Neural progenitor cell (in vitro differentiated cells): Measurements from ENCODE around the gene LRBA.

Experiments
- EZH2 ChIP-seq: fragments of 200-600 bp; sonication (generic); IDR thresholded peaks from 2 replicates; pipeline ENCODE4 v1.6.1; 2017; ENCODE audit warnings: antibody characterized with exemption, mild to moderate bottlenecking, moderate library complexity
- TF ChIP-seq, protein P1 (sequence below): fragments of 200-600 bp; sonication (generic); IDR thresholded peaks from 2 replicates; pipeline ENCODE4 v1.5.1; 2017; ENCODE audit warnings: antibody characterized with exemption, mild to moderate bottlenecking

DNA sequence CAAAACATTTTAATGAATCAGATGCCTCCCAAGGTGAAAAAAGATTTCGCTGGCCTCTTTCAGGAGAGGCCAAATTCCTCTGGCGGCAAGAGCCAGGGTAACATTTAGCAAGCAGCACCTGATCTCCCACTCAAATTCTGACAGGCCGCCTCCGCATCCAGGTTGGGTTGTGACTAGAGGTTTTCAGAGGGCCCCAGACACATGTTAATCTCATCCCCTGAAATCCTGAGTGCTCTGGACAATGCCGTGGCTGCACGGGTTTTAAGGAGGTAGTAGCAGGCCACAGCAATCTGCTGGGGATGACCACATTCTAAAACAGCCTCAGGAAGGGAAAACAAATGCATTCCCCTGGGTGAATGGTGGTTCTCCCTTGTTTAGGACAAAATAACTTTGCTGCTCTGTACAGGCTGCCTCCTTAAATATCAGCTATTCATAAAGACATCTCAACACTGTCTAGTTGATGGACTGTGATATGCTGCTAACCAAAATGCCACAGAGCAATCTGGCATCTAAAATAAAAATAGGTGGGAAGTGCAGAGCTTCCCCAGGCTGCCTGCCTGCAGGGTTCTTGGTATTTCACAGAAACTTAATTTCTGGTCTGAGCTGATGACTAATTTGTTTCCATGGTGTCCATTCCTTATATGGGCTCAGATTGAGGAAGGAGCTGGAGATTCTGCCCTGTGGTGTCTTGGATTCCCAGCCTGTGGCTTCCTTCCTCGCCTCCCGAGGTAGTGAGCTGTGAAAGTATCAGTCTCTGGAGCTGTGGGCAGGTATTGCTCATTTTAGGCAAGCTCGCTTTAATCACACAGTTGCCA is 734.8 kb downstream of the LRBA start:
- TF ChIP-seq, protein P1, sequence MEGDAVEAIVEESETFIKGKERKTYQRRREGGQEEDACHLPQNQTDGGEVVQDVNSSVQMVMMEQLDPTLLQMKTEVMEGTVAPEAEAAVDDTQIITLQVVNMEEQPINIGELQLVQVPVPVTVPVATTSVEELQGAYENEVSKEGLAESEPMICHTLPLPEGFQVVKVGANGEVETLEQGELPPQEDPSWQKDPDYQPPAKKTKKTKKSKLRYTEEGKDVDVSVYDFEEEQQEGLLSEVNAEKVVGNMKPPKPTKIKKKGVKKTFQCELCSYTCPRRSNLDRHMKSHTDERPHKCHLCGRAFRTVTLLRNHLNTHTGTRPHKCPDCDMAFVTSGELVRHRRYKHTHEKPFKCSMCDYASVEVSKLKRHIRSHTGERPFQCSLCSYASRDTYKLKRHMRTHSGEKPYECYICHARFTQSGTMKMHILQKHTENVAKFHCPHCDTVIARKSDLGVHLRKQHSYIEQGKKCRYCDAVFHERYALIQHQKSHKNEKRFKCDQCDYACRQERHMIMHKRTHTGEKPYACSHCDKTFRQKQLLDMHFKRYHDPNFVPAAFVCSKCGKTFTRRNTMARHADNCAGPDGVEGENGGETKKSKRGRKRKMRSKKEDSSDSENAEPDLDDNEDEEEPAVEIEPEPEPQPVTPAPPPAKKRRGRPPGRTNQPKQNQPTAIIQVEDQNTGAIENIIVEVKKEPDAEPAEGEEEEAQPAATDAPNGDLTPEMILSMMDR = no peak
- no peak for TF ChIP-seq EZH2
